ENCODE results near the gene PLK4.

GRCh38 chr4:127896069-127896468 lies 15.4 kb downstream of the PLK4 start:
- TF ChIP-seq, protein P1, sequence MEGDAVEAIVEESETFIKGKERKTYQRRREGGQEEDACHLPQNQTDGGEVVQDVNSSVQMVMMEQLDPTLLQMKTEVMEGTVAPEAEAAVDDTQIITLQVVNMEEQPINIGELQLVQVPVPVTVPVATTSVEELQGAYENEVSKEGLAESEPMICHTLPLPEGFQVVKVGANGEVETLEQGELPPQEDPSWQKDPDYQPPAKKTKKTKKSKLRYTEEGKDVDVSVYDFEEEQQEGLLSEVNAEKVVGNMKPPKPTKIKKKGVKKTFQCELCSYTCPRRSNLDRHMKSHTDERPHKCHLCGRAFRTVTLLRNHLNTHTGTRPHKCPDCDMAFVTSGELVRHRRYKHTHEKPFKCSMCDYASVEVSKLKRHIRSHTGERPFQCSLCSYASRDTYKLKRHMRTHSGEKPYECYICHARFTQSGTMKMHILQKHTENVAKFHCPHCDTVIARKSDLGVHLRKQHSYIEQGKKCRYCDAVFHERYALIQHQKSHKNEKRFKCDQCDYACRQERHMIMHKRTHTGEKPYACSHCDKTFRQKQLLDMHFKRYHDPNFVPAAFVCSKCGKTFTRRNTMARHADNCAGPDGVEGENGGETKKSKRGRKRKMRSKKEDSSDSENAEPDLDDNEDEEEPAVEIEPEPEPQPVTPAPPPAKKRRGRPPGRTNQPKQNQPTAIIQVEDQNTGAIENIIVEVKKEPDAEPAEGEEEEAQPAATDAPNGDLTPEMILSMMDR (IDR thresholded peaks at IDR 0.05): no peak
- no peak for TF ChIP-seq POLR2A (IDR thresholded peaks at IDR 0.05)
